DMS53 (cell line): ENCODE results near the gene MAOB.
"Not testable (repeated sequence)": the region's sequence is repeated elsewhere in the genome, so short reads cannot be mapped to it uniquely, and the experiment has no call there.

Experiments
- DNase-seq: peaks from one replicate; lab custom pipeline; 2025; lab: John Stamatoyannopoulos, UW

The MAOB gene

GRCh38 chrX:43882294-43882681 is at the start of gene MAOB:
MAOB (minus strand) TSS chrX:43882450; CDS start chrX:43882299, 151 bp downstream.
- peak; percentile 57 for DNase-seq

GRCh38 chrX:43922032-43922431 is 39.8 kb upstream of the MAOB start:
- DNase-seq, result not testable (repeated sequence)

DNA sequence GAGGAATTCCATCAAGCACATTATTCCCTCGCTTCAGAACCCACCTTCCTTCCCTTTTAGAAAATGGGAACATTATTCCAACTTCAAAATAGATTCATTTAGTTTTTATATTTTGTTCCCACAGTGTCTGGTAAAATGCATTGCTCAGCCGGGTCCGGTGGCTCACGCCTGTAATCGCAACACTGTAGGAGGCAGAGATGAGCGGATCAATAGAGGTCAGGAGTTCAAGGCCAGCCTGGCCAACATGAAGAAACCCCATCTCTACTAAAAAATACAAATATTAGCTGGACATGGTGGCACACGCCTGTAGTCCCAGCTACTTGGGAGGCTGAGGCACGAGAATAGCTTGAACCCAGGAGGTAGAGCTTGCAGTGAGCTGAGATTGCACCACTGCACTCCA is 28.5 kb upstream of the MAOB start:
- DNase-seq, result not testable (repeated sequence)

DNA sequence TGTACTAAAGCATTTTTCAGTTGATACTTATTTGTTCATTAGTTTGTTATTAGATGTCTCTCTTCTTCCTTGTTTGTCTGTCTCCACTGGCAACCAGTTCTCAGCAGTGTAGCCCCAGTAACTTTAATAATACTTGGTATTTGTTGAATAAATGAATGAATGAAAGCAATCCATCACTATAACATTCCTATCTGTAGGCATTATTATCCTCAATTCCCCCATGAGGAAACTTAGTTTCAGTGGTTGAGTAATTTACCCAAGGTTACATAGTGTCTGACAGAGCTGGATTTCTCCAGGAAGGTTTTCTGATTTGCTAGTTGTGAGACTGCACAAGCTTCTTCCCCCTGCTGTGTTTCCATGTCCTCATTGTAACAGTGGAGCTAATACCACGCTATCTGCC is 27.8 kb upstream of the MAOB start:
- DNase-seq, result no peak

- DNase-seq, result no peak
Observed at GRCh38 chrX:43909141-43909540, 26.9 kb upstream of the MAOB start.

DNA sequence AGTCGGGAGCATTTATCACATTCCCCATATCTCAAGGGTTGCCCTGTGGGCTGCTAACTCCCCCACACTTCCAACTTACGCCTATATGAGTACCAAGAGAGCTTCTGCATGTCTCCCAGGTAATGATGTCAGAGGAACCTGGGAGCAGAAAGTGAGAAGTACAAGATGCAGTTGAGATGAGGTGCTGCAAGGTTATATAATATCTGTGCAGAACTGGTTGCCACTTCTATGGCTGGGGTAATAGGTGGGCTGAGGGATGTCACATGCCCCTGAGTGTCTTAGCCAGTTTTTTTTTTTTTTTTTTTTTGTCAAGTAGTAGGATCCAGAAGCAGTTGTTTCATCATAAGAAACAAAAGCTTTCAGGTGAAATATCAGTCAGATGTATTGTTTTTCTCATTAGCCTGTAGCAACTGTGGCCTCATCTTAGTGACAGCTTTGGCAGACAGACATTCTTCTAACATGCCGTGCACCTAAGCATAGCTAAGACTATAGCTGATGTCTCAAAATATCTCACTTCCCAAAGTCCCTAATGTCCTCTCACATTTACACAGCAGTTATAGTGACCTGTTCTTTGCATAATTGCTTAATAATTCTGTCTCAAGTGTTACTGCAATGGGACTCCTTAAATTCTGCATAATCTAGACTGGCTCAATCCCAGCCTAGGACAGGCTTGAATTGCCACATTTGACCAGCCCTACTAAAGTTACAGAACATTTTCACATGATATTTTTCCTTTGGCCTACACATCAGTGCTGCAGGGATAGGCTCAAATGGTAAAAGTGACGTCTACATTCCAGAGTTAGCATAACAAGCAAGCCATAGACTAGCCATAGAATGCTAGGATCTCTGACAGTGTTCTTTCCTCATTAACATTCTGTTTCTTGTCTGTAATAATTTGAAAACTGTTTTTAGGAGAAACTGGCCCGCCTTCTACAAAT is 17.9 kb upstream of the MAOB start:
- DNase-seq, result no peak

GRCh38 chrX:43898406-43899035 is 16.3 kb upstream of the MAOB start:
- no peak for DNase-seq

GRCh38 chrX:43897290-43897689 is 15.0 kb upstream of the MAOB start:
- no peak for DNase-seq

GRCh38 chrX:43892336-43892870 is 10.2 kb upstream of the MAOB start:
- DNase-seq, result no peak

GRCh38 chrX:43885617-43886016 is 3.4 kb upstream of the MAOB start:
- DNase-seq, result no peak

- no peak for DNase-seq
Observed at GRCh38 chrX:43881410-43882293, 598 bp downstream of the MAOB start.

- DNase-seq, result no peak
Observed at GRCh38 chrX:43880425-43880824, 1.8 kb downstream of the MAOB start.

- no peak for DNase-seq
Observed at GRCh38 chrX:43878906-43879526, 3.2 kb downstream of the MAOB start.

DNA sequence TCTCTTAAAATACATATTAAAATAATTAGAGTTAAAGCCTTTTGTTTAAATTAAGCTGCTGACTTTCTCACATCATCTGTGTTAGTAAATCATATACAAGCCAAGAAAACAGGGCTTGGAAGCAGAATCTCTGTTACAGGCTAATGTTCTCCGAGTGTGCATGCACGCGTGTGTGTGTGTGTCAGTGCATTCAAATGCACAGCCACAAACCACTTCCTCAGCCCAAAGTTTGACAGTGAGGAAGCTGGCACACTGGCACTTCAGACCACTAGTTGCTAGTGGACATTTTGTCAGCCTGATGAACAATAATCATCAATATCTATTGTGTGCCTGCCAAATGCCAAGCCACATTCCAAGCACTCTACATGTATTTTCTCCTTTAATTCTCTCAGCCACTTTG is 5.6 kb downstream of the MAOB start:
- no peak for DNase-seq

DNA sequence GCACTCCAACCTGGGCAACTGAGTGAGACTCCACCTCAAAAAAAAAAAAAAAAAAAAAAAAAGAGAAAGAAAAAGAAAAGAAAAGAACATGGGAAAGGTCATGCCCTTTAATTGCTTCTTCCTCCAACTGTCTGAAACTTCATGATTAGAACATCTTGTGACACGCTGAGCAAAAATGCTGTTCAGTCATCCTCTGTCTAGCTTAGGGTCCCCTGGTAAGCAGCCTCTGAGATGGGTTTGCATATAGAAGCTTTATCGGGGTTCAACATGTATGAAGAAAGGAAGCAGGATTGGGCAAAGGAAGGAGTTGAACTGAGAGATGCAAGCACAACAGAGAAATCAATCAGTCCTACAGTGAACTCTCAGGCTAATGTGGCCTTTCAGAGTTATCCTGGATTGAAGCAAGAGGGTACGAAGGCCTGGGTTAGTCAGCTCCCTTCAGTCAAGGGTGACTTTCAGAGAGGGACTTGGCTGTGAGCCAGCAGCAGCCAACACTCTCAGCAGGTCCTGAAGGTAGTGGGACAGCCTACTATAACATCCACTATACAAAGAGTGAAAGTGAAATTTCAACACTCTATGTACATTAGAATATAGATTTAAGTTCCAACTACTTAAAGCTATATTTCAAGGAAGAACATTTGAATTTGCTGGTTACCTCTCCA is 11.4 kb downstream of the MAOB start:
- peak; percentile 15 for DNase-seq

- no peak for DNase-seq
Observed at GRCh38 chrX:43870011-43870410, 12.2 kb downstream of the MAOB start.

- no peak for DNase-seq
Observed at GRCh38 chrX:43868791-43869190, 13.5 kb downstream of the MAOB start.

DNA sequence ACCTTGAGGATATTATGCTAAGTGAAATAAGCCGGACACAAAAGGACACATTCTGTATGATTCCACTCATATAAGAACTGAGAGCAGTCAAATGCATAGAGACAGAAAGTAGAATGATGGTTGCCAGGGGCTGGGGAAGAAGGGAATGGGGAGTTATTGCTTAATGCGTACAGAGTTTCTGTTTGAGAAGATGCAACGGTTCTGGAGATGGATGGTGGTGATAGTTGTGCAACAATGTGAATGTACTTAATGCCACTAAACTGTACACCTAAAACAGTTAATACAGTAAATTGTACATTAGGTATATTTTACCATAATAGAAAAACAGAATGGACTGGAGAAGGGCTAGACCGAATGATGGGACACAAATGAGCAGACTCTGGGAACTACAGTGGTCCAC is 15.8 kb downstream of the MAOB start:
- DNase-seq, result no peak

DNA sequence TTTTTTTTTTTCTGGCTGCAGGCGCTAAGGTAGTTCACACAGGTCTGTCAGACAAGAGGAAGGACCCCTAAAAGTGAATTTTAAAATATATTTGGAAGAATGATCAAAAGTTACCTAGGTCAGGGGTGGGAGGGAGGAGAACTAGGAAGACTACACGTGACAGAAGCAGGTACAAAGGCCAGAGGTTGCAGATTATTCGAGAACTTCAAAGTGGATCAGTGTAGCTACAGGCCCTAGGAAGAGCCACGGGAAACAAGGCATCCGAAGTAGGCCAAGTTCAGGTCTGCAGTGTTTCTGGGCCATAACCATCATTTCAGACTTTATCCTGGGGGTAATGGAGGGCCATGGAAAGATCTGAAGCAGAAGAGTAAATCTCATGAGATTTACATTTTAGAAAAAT is 16.5 kb downstream of the MAOB start:
- no peak for DNase-seq

DNA sequence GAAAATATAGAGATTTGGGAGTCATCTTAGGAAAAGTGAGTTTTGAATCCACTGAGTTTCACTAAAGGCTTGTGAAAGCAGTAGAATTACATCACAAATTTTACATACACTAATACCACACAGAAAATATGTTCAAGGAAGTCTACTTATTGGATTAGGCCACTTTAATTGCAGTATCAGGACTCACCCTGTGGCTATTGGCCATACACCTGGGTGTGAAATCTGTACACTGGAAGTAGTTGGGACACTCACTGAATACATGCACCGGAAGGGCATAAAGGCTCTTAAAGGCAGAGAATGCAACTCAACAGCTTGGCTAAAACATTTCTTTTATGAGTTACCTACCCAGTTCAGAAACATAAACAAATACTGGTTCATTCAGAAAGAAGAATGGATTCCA is 19.8 kb downstream of the MAOB start:
- DNase-seq, result no peak

DNA sequence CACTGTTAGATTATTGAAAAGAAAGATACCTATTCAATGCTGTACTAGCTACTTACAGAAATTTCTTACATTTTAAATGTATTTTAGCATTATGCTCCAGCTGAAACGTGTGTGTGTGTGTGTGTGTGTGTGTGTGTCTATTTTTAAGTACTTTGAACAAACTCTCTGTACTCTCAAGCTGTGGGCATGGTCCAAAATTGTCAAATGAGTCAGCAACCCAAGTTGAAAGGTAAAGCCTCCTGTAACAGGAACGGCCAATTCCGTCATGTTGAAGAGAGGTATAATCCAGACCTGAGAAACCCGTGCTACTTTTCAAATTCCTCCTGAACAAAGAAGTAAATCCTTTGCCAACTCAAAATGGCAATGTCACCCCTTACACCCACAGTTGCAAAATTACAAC is 20.5 kb downstream of the MAOB start:
- DNase-seq, result peak; percentile 44
